Central memory CD4-positive, alpha-beta T cell (primary cell): ENCODE measurements around the gene MRGPRF.

Source experiments
- DNase-seq: peaks from one replicate; pipeline ENCODE4 v3.0.0; 2022

MRGPRF gene

GRCh38 chr11:69050592-69051380 is 37.7 kb upstream of the MRGPRF start:
- no peak for DNase-seq

- peak; percentile 14 for DNase-seq
Measured at GRCh38 chr11:69049490-69049867, 36.4 kb upstream of the MRGPRF start.

GRCh38 chr11:69048694-69049489 is 35.8 kb upstream of the MRGPRF start, which contains the start of gene TPCN2:
Gene TPCN2, plus strand, starts transcription at chr11:69048932. Its CDS starts 66 bp downstream, at chr11:69048998.
- peak; percentile 90 for DNase-seq

DNA sequence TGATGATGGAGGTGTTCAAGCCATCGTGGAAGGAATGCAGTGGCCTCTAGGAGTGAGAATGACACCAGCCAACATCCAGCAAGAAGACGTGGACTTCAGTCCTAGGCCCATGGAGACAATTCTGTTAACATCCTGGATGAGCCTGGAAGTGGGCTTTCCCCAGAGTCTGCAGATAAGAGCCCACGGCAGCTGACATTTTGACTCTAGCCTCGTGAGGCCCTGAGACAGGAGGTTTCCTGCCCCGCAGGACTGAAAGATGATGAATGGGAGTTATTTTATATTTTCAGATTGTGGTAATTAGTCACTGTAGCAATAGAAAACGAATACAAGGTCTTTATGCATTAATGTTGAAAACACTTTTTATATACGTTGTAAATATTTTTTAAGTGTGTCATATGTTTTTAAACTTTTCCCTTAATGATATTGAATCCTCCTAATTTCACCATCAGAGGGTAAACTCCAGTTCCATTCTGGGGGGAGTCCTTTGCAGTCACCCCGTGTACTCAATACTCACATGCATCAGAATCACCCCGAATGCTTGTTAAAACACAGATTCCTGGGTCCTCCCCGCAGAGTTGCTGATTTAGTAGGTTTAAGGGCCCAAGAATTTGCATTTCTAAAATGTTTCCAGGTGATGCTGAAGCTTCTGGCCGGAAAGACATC is 35.1 kb upstream of the MRGPRF start:
- DNase-seq = no peak

DNA sequence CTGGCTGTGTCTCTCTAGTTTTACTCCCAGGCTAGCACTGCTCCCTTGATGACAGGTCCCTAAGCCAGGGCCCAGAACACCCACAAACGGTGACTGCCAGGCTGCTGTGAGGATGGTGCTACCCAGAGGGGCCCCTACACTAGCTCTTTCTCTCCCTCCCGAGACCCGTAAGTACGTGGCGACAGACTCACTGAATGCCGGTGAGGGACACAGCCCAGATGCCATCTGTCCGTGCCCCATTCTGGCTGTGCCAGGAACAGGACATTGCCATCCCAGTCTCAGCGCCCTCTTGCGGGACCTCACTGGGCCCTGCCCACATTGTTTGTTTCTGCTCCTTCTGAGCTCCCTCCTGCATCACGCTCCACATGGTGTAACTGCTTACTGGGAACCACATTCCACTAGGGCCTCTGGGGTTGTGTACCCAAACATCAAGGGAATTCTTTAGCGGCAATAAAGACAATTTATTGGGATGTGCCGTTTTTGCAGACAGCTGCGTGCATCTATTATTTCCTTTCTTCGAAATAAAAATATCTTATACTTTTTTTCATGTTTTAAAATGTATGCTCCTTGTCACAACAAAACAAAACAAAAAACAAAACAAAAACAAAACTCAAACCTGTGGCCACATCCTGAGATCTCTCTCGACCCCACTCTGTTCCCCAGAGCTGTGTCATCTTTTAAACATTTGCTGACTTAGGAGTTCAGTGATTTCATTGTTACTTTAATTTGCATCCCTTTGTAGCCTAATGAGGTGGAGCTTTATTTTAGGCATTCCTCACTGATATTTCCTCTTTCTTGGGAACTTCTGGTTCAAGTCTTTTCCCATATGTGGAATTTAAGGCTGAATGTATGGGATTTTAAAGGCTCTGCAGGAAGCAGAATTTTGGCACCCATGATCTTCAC is 31.3 kb upstream of the MRGPRF start:
- DNase-seq = no peak

DNA sequence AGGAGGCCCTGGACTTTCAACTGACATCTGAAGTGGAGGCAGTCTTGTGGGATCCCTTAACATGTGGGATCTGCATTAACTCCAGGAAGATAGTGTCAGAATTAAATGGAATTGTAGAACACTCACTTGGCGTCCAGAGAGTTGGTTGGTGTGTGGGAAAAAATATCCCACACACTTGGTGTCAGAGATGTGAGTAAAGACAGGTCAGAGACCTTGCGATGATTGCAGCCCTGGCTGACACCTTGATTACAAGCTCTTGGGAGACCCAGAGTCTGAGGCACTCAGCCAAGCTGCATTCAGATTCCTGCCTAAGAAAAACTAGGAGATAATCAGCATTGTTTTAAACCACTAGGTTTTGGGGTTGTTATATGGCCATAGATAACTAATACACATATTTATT is 28.5 kb upstream of the MRGPRF start:
- no peak for DNase-seq

GRCh38 chr11:69040581-69041260 is 27.7 kb upstream of the MRGPRF start:
- DNase-seq = no peak

- DNase-seq = no peak
Measured at GRCh38 chr11:69040051-69040450, 27.0 kb upstream of the MRGPRF start.

DNA sequence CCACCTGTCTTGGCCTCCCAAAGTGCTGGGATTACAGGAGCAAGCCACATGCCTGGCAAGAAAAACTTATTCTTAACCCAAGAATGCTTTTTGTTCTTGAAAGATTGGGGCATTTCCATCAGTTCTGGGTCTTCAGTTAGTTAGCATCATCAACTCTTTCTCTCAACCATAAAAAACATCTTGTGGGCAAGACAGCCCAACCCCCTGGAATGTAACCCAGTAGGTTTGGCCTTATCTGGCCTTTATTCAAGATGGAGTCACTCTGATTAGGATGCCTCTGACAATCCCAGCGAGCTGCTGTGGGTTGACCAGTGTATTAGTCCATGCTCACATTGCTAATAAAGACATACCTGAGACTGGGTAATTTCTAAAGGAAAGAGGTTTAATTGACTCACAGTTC is 26.5 kb upstream of the MRGPRF start:
- DNase-seq = no peak

GRCh38 chr11:69037544-69037943 is 24.5 kb upstream of the MRGPRF start:
- no peak for DNase-seq

DNA sequence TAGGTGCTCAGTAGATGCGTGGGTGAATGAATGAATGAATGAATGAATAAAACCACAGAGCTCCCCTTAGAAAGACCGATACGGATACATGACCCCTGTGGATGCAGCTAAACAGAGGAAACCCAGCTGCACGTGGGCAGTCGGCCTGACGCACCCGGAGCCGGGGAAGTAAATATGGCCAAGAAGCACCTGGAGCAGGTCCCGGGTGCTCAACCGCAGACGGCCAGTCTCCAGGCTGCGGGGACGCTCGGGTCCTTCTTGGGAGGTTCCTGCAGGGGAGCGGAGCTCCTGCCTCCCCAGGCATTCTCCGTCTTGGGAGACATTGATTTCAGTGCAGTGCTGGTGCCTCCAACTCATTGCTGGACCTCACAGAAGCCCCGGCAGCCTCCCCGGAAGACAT is 24.0 kb upstream of the MRGPRF start:
- DNase-seq = no peak

DNA sequence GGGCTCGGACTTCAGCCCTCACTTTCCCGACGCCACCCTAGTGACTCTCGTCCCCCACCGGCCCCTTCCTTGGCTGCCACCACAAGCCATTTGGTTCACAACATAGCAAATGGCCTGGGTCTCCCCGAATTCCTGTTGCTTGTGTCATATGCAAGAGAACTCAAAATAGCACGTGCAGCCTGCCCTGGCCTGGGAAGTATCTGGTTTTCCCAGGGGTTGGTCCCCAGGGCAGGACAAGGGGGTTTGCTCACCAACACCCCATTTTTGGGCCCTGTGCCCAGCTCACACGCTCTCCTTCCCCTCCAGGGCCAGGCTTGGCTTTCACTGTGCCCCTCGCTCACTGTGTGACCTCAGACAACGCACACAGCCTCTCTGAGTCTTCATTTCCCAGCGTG is 22.9 kb upstream of the MRGPRF start:
- no peak for DNase-seq

- no peak for DNase-seq
Measured at GRCh38 chr11:69035150-69035945, 22.3 kb upstream of the MRGPRF start.

- no peak for DNase-seq
Measured at GRCh38 chr11:69034123-69034867, 21.2 kb upstream of the MRGPRF start.

DNA sequence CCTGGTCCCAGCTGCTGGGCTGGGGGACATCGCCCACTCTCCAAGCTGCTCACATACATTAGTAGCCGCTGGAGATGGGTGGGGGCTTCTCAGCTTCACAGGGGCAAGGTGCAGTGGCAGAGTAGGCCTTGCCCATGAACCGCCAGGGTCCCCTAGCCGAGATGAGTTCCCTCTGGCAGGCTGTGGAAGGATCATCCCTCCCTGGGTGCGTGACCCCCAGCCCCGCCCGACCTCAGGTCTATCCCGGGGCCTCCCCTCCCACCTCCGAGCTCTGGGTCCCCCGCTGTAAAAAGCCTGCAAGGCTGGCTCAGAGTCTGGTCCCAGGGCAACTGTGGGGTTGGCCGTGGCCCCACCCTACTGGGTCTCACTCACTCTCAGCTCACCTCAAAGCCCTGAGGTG is 20.4 kb upstream of the MRGPRF start:
- DNase-seq = no peak

DNA sequence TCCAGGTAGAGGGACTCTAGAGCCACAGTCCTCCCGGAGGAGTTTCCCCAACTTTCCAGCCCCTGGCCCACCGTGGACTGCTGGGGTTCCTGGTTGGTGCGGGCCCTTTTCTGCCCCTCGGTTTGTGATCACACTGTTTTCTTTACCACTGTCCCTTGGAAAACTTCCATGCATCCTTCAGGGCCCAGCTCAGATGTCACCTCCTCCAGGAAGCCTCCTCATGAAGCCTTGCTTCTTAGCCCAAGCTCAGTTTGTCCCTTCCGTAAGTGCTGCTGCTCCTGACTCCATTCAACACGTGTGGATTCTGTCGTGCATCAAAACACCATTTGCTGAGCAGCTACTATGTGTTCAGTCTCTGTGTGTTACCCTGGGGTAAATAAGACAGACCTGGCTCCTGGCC is 19.8 kb upstream of the MRGPRF start:
- DNase-seq = no peak

DNA sequence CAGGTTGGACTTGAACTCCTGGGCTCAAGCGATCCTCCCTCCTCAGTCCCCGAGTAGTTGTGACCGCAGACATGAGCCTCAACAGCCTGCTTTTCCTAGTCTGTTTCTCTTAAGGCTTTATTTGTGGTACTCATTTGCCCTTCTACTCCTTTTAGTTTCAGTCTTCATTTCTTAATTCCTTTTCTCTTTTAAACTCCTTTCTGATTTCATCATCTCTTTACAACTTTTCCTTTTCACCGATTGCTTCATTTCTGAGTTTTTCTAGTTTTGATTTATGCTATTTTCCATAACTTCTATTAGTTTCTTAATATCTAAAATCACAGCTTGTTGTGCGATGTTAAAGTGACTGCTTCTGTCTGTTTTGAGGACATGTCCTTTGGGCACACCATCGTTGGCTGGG is 17.3 kb upstream of the MRGPRF start:
- no peak for DNase-seq

GRCh38 chr11:69027704-69028372 is 14.8 kb upstream of the MRGPRF start:
- DNase-seq = no peak

DNA sequence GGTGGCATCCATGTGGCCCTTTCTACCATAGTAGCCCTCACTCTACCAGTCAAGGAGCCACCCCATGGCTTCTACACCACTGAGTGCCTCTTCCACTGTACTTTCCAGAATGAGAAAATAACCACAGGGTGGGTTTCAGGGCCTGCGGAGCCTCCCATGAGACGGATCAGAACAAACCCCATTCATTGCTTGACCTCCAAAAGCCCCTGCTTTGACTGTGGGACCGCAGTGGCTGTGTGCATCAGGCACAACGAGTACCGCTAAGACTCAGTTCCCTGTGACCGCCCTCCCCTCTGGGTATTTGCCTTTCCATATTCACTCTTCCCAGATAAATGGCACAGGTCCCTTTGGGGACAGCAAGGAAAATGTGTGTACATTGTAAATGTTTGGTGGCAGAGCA is 11.5 kb upstream of the MRGPRF start:
- DNase-seq = no peak

GRCh38 chr11:69022260-69022659 is 9.2 kb upstream of the MRGPRF start:
- no peak for DNase-seq
